Activated T-helper 1 cell treated with Interleukin-2 at 50 U/mL for 16 hours (primary cell): ENCODE data around the gene JAML.

Experiments
- DNase-seq: peaks from one replicate; pipeline ENCODE4 v3.0.0-alpha.2; 2020; ENCODE audit warnings: low read depth

Gene JAML

GRCh38 chr11:118215765-118216164 lies 9.0 kb downstream of the JAML start:
- no peak for DNase-seq

DNA sequence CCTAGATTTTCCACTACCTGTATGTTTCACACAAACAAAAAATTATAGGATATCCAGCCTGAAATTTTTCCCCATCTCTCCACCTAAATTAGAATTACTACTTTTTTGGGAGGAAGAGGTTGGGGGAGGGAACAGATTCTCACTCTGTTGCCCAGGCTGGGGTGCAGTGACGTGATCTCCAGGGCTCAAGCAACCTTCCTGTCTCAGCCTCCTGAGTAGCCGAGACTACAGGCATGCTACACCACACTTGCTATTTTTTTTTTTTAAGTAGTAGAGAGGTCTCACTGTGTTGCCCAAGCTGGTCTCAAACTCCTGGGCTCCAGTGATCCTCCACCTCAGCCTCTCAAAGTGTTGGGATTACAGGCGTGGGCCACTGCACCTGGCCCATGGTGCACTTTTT lies 9.5 kb downstream of the JAML start:
- no peak for DNase-seq

GRCh38 chr11:118214210-118214914 lies 10.4 kb downstream of the JAML start:
- no peak for DNase-seq

DNA sequence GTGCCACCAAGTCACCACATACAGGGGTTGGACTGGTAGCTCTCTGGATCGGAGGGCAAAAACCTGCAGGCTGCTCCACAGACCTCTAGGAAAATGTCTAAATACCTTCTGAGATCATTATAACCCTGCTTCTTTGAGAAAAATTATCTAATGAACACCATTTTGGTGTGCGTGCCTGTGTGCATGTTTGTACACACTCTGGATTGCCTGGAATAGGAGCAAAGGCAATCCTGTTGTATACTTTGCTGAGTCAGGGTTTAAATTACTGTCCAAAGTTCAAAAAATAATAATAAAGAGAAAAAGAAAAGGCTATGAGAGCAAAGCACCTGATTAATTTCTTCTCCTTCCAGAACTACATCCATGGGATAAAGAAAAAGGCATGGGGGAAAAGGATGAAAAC lies 11.0 kb downstream of the JAML start:
- DNase-seq: no peak

DNA sequence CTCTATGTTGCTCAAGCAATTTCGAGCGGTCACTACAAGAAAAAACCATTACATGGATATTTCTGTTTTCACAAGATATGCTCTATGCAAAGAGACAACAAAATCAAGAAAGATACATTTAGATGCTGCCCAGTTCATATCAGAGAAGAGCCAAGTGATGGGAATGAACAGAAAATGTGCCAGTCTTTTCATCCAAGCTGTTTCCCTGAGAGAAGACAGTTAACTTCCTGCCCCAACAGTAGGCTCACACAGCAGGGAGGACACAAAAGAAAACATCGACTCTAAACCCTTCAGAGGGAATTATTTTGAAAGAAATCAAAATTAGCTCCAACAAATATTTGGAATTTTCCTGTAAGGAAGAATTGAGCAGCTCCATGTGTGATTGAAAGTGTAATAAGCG lies 11.6 kb downstream of the JAML start:
- DNase-seq: no peak

DNA sequence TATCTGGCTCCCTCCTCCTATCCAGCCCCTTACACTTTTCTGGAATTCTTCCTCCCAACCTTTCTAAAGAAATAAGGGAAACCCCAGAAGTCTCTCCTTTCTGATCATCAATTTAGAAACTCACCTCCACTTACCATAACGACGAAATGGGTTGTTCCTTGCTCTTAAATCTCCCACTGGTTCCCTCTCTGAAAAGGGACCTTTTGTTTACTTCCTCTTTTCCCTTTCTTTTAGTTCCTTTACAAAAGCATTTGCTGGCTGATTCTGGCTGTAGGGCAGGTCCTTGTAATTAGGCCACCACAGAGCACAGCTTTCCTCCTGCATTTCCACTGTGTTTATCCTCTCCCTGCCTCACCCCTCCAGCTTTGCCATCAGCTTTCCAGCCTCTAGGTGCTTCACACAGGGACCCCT lies 12.0 kb downstream of the JAML start:
- DNase-seq: no peak

GRCh38 chr11:118212131-118212725 lies 12.6 kb downstream of the JAML start:
- no peak for DNase-seq

DNA sequence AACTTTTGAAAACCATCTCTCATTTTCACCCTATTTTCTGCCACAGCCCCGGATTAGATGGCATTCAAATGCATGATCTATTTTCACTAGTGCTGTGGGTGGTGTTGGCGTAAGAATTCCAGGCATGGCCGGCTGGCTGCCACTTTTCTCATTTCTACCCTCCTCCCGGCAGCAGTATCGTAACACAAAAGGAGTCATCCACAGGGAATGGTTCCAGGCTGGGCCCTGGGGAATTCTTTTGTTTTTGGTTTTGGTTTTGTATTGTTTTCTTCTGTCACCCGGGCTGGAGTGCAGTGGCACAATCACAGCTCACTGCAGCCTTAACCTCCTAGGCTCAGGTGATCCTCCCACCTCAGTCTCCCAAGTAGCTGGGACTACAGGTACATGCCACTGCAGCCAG lies 13.8 kb downstream of the JAML start:
- no peak for DNase-seq

DNA sequence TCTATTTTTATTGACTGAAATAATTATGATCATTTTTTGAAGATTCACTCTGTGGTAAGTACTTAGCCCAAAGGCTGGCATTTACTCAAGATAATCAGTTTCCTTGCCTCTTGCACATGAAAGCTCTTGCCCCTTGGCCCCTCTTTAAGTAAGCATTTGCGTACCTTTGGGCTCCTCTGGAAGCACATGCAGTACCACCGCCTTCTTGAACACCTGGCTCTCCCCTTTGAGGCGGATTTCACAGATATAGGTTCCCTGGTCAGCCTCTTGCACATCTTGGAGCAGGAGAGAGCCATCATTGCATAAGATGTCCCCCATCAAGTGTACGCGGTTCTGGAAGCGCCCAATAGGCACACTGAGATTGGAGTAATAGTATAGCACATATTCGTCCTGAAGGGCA lies 14.5 kb downstream of the JAML start:
- no peak for DNase-seq

GRCh38 chr11:118209033-118209432 lies 15.8 kb downstream of the JAML start:
- no peak for DNase-seq

GRCh38 chr11:118207079-118207478 lies 17.7 kb downstream of the JAML start:
- no peak for DNase-seq

- no peak for DNase-seq
Measured at GRCh38 chr11:118206391-118207031, 18.3 kb downstream of the JAML start.

GRCh38 chr11:118205606-118206378 lies 19.0 kb downstream of the JAML start:
- no peak for DNase-seq

DNA sequence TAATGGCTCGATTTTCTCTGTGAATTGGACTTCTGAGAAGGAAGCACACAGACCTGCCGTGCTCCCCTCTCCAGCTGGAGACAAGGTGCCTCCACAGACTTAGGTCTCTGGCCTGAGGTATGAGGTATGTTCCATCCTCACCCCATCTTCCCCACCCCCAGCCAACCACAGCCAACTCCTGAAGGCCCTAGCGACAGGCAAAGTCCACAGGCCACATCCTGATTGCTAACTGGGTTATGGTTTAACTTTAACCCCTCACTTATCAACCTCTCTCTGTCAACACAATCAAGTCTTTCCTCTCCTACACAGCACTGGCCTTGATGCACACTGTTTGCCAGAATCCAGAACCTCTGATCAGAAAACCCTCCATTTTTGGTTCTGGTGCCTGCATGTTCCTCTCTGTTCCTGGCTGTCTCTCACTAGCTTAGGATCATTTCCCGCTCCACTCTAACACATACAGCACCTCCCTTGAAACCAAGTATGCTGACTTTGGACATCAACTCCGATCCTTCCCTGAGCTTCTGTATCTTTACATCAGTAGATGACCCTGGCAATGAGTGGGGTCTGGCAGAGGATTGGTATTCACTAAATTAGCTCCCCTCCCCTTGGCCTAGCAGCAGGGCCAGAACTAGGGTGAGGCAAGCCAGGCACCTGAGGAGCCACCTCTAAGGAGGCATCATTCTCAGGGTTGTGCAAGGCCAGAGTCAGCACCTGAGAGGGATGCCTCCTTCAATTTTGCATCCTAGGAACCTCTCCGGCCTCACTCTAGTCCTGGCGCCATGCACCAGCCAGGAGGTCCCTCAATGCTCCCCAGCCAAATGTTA lies 22.0 kb downstream of the JAML start:
- peak; percentile 41 for DNase-seq

GRCh38 chr11:118201966-118202365 lies 22.8 kb downstream of the JAML start:
- DNase-seq: no peak

GRCh38 chr11:118200901-118201680 lies 23.7 kb downstream of the JAML start:
- no peak for DNase-seq

DNA sequence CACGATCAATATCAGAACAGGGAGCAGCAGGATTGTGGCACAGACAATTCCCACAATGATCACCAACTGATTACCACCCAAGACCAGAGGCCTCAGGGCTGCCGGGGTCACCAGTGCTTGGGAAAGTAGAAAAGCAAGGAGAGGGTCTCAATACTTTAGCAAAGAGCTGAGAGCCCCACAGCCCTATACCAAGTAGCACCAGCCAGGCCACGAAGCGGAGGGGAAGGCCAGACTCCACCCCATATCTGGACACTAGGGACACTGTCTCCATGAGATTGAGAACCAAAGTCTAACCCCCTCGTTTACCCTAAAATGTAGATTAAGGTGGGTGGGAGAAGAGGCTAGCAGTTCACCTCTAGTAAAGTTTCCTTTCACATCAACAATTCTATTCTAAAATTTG lies 24.3 kb downstream of the JAML start:
- DNase-seq: no peak

GRCh38 chr11:118199135-118199534 lies 25.7 kb downstream of the JAML start:
- DNase-seq: no peak

DNA sequence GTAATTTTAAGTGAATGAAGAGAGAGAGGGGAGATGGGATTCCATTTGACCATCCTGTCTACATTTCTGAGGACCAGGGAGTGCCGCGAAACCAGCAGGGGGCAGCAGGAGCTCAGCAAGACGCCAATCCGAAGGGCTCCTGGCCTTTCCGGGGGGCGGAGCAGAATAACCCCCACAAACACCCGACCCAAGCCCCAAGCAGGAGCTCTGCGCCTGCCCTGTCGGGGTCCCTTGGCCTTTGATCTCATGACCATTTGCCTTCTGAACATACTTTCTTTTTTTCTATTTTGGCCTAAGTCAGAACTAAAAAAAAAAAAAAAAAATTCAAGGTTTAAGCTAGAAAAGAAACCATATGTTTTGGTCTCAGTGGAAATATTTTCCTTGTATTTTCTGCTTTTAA lies 26.4 kb downstream of the JAML start:
- peak; percentile 58 for DNase-seq

- DNase-seq: no peak
Measured at GRCh38 chr11:118194835-118195627, 29.8 kb downstream of the JAML start.
